Panc1 (cell line): Measurements from ENCODE around the gene FAM241B. TPM values are rescaled to one million over a fixed set of nuclear protein-coding genes. Genes with fewer than 3 reads are reported as not detected.

Source experiments
- ATAC-seq: fragments of 200-7000 bp; cut with Tn5 transposase; 2 replicates; pipeline ENCODE4 v1.9.1; 2020; ENCODE audit warnings: mild to moderate bottlenecking, moderate library complexity
- BruUV-seq: library from RNA; stranded (reverse); fragments of 400-500 nt; replicated peaks from 2 replicates; lab custom pipeline; 2021; lab: Mats Ljungman, UMichigan
- CTCF ChIA-PET: fragments of 300-600 bp; sonication (Branson Sonifier 250); formaldehyde crosslinking; loops from one replicate; lab custom pipeline; 2022; ENCODE audit warnings: antibody characterized with exemption; lab: Charles Lee
- POLR2A ChIA-PET: fragments of 300-600 bp; sonication (Branson Sonifier 250); formaldehyde crosslinking; loops from one replicate; lab custom pipeline; 2022; ENCODE audit warnings: antibody characterized with exemption; lab: Charles Lee
- DNase-seq: peaks from one replicate; pipeline ENCODE4 v3.0.0-alpha.2; 2010; ENCODE audit warnings: low read depth, low spot score
- H3K27ac ChIP-seq: 2 replicates; pipeline ENCODE4 v1.5.1; 2011; ENCODE audit warnings: mild to moderate bottlenecking, low read length, inconsistent platforms
- H3K27me3 ChIP-seq: fragments of 200-500 bp; sonication (Bioruptor generic); 2 replicates; pipeline ENCODE4 v1.6.0; 2014; ENCODE audit warnings: low read length, inconsistent platforms; ENCODE audit not compliant: control insufficient read depth, insufficient read depth
- H3K36me3 ChIP-seq: fragments of 200-500 bp; sonication (Bioruptor generic); 2 replicates; pipeline ENCODE4 v1.5.1; 2014; ENCODE audit warnings: inconsistent platforms, mild to moderate bottlenecking, low read length, moderate library complexity; ENCODE audit not compliant: control insufficient read depth, insufficient read depth
- H3K4me1 ChIP-seq: 2 replicates; pipeline ENCODE4 v1.5.1; 2011; ENCODE audit warnings: inconsistent platforms, mild to moderate bottlenecking, low read length, moderate library complexity; ENCODE audit not compliant: control insufficient read depth, insufficient read depth
- H3K4me3 ChIP-seq, 2 experiments: 2 replicates each; pipeline ENCODE4 v1.5.1; 2011 to 2012; ENCODE audit warnings: low read depth in 2 of 2, low read length in 2 of 2, mild to moderate bottlenecking in 2 of 2, inconsistent platforms in 1 of 2, moderate library complexity in 1 of 2
- H3K9me3 ChIP-seq: fragments of 200-500 bp; sonication (Bioruptor generic); 2 replicates; pipeline ENCODE4 v1.5.1; 2014; ENCODE audit warnings: low read depth, mild to moderate bottlenecking, inconsistent platforms, low read length, moderate library complexity; ENCODE audit not compliant: control insufficient read depth, insufficient read depth
- POLR2AphosphoS5 ChIP-seq: IDR thresholded peaks from 2 replicates; pipeline ENCODE4 v1.6.1; 2012; ENCODE audit warnings: mild to moderate bottlenecking, low read depth, low read length, moderate library complexity
- SIN3A ChIP-seq: IDR thresholded peaks from 2 replicates; pipeline ENCODE4 v1.6.1; 2012; ENCODE audit warnings: low read depth, mild to moderate bottlenecking, low read length, moderate library complexity, borderline replicate concordance; ENCODE audit not compliant: insufficient read depth
- TCF7L2 ChIP-seq: IDR thresholded peaks from 2 replicates; pipeline ENCODE4 v1.6.1; 2011; ENCODE audit warnings: mild to moderate bottlenecking, low read depth, low read length, inconsistent platforms
- in situ Hi-C: cut with HindIII; loops from 2 replicates; pipeline ENCODE4 v1.10.0; 2016; ENCODE audit warnings: low sequenced_read_pairs, low pct_unique_long_range_greater_than_20kb
- intact Hi-C: fragments of 100-400 bp; cut with micrococcal nuclease; formaldehyde crosslinking; loops from one replicate; pipeline ENCODE4 v1.10.0; 2022; ENCODE audit not compliant: unreplicated experiment
- total RNA-seq: library from RNA; stranded (reverse); gene quantifications from one replicate; pipeline ENCODE4 v1.2.1, GENCODE V29; 2021; ENCODE audit not compliant: unreplicated experiment
- TF ChIP-seq, protein P1 (sequence below): fragments of 450-650 bp; IDR thresholded peaks from 2 replicates; pipeline ENCODE4 v1.5.1; 2017; ENCODE audit warnings: mild to moderate bottlenecking
- TF ChIP-seq, protein P2 (sequence below), 2 experiments: IDR thresholded peaks; 2 replicates each; pipeline ENCODE4 v1.6.1; 2011 to 2012; ENCODE audit warnings: low read depth in 2 of 2, control low read depth in 1 of 2, low read length in 1 of 2, mild to moderate bottlenecking in 1 of 2, moderate library complexity in 1 of 2; ENCODE audit not compliant: insufficient read depth in 1 of 2

Gene FAM241B
- total RNA-seq, 1 experiment from 2014 or later, result 29.1 TPM

DNA sequence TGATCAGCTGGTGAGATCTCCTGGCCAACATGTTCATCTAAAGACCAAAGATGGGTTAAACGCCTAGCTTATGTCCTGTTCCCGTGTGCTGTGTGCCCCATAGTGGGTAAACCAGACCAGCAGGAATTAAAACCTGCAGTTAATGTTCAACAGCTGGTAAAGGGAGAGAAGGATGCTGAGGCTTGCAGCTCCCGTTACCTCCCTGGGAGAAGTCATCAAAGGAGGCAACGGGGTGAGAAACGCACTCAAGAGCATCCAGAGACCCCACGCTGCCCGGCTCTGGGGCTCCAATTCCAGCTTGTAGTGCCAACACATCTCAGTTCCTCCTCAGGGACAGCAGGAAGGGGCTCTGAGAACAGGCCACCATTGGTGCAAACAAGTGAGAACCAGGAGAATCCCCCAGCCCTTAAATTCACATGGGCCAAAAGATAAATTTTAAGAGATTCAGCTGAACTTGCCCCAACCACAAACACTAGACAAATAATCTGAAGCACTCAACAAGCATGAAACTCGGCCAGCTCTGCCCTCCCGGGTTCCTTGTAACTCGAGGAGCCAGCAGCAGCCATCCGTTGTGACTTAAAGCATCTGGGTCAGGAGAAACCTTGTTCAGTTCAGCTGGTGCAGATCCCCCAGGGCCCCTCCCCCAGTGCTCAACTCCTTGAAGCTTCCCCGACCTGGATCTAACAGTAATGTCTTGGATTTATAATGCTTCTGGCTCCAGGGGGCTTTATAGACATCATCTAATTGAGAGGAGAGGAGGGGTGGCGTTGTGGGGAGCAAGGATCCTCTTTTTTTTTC is 29.4 kb downstream of the FAM241B start:
- intact Hi-C loops (no loop called here), in situ Hi-C loops (no loop called here)
- H3K36me3 ChIP-seq, result no peaks in the 10 kb centered on the region
- no peaks in the 10 kb centered on the region for H3K4me1 ChIP-seq
- no peak overlapping the region for H3K27ac ChIP-seq
- no peak overlapping the region for H3K4me3 ChIP-seq
- peaks cover 11% of the 10 kb centered on the region; the same call in 1 of the 2 replicates for H3K27me3 ChIP-seq
- TF ChIP-seq POLR2AphosphoS5 (no peak), TCF7L2 (no peak), SIN3A (no peak)
- TF ChIP-seq, protein P1, sequence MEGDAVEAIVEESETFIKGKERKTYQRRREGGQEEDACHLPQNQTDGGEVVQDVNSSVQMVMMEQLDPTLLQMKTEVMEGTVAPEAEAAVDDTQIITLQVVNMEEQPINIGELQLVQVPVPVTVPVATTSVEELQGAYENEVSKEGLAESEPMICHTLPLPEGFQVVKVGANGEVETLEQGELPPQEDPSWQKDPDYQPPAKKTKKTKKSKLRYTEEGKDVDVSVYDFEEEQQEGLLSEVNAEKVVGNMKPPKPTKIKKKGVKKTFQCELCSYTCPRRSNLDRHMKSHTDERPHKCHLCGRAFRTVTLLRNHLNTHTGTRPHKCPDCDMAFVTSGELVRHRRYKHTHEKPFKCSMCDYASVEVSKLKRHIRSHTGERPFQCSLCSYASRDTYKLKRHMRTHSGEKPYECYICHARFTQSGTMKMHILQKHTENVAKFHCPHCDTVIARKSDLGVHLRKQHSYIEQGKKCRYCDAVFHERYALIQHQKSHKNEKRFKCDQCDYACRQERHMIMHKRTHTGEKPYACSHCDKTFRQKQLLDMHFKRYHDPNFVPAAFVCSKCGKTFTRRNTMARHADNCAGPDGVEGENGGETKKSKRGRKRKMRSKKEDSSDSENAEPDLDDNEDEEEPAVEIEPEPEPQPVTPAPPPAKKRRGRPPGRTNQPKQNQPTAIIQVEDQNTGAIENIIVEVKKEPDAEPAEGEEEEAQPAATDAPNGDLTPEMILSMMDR, result no peak
- TF ChIP-seq, protein P2, sequence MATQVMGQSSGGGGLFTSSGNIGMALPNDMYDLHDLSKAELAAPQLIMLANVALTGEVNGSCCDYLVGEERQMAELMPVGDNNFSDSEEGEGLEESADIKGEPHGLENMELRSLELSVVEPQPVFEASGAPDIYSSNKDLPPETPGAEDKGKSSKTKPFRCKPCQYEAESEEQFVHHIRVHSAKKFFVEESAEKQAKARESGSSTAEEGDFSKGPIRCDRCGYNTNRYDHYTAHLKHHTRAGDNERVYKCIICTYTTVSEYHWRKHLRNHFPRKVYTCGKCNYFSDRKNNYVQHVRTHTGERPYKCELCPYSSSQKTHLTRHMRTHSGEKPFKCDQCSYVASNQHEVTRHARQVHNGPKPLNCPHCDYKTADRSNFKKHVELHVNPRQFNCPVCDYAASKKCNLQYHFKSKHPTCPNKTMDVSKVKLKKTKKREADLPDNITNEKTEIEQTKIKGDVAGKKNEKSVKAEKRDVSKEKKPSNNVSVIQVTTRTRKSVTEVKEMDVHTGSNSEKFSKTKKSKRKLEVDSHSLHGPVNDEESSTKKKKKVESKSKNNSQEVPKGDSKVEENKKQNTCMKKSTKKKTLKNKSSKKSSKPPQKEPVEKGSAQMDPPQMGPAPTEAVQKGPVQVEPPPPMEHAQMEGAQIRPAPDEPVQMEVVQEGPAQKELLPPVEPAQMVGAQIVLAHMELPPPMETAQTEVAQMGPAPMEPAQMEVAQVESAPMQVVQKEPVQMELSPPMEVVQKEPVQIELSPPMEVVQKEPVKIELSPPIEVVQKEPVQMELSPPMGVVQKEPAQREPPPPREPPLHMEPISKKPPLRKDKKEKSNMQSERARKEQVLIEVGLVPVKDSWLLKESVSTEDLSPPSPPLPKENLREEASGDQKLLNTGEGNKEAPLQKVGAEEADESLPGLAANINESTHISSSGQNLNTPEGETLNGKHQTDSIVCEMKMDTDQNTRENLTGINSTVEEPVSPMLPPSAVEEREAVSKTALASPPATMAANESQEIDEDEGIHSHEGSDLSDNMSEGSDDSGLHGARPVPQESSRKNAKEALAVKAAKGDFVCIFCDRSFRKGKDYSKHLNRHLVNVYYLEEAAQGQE (IDR thresholded peaks at IDR 0.05; ENCODE audit: insufficient read depth in 1 of 2, low read depth in 2 of 2, low read length in 1 of 2), result no peak
- BruUV-seq, result no TSS peak
- ChIA-PET POLR2A (interaction anchor here (0.8 kb wide), 1 partner anchor 11 kb away, joined by 6 read pairs; no protein-coding TSS in a partner anchor), CTCF (no interaction called here)
- no peaks in the 10 kb centered on the region for H3K9me3 ChIP-seq
- DNase-seq (no peak), ATAC-seq (no peak)

DNA sequence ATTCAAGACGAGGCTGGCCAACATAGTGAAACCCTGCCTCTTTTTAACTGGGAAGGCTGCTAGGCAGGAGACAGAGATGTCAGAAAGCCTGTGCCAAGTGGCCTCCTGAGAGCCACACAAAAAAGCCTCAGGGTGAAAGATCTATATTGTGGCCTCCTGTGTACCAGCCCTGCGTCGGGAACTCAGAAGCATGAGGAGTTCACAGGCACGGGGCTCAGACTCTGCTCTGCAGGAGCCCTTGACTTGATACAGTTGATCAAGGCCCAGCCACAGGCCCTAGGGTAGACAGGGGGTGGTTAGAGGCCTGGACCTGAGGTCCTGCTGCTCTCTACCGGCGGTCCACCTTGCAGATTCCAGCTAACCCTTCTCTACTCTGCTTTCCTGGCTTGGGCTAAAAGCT is 30.2 kb downstream of the FAM241B start:
- no peaks in the 10 kb centered on the region for H3K9me3 ChIP-seq
- in situ Hi-C loops (no loop called here), intact Hi-C loops (no loop called here)
- TF ChIP-seq TCF7L2, result no peak
- TF ChIP-seq, protein P2 (IDR thresholded peaks at IDR 0.05; ENCODE audit: insufficient read depth in 1 of 2, low read depth in 2 of 2, low read length in 1 of 2), result no peak
- TF ChIP-seq POLR2AphosphoS5, result no peak
- TF ChIP-seq, protein P1, result no peak
- TF ChIP-seq SIN3A, result no peak
- POLR2A ChIA-PET, result no interaction called here
- no peak overlapping the region for H3K4me3 ChIP-seq
- CTCF ChIA-PET, result no interaction called here
- H3K36me3 ChIP-seq, result no peaks in the 10 kb centered on the region
- BruUV-seq, result no TSS peak
- no peaks in the 10 kb centered on the region for H3K4me1 ChIP-seq
- peaks cover 11% of the 10 kb centered on the region; the same call in 1 of the 2 replicates for H3K27me3 ChIP-seq
- no peak overlapping the region for H3K27ac ChIP-seq
- no peak for DNase-seq
- ATAC-seq, result no peak
